Left renal pelvis (tissue), 4 donors: ENCODE measurements around the gene TRPC6. TPM values are rescaled to one million over a fixed set of nuclear protein-coding genes. Genes with fewer than 3 reads are reported as not detected.

Experiments
- DNase-seq, 4 donors: peaks; one replicate each; pipeline ENCODE4 v3.0.0-alpha.2; 2013; ENCODE audit warnings: low read depth in 4 of 4, low spot score in 3 of 4
- polyA plus RNA-seq, 4 donors: library from polyadenylated mRNA; unstranded; fragments of 120-200 nt; gene quantifications; one replicate each; pipeline ENCODE4 v1.2.1, GENCODE V29; 2013; ENCODE audit not compliant: insufficient read length in 4 of 4

Gene TRPC6
- 10 to 100 TPM in 1 of 4 donors, 1 to 10 TPM in 3; 7.0 to 10.4 (median 8.5) TPM for polyA plus RNA-seq

DNA sequence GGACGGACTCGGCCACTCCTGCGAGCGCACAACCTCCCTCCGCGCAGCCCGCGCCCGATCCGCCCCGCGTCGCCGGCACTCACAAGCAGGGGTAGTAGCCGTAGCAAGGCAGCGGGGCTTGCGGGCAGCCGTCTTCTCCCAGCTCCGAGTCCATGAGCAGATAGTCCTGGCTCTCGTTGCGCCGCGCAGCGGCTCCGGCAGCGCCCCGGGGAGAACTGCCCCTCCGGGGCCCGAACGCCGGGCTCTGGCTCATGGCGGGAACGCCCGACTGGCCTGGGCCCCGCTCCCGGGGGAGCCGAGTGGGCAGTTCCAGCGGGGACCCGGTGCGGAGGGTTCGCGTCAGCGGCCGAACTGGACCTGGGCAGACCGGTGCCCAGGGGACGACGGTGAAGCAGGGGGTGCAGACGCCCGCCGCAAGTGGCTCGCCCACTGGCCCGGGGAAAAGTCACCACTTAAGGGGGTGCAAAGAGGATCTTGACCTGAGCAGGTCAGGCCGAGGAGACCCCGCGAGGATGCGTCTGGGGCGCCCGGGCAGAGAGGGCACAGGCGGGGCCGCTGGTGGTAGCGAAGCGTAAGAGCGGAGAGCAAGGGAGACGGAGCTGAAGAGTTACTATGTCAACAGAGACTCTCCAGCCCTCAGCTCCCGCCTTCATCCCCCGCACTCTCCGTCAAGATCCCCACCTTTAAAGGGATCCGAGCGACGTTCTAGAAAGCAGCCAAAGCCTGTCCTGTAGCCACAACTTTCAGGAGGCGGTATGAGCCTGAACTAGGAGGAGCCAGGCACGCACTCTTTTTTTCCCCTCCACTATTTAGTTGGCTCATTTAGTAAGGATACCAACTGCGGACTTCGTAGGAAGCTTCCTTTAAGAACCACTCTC lies at the start of gene TRPC6:
TRPC6 (minus strand) TSS at position 757 of the 878 bp plus-strand sequence; CDS start at position 253, 504 bp downstream.
- DNase-seq, result peak in 1 of 4 donors; percentile 47

DNA sequence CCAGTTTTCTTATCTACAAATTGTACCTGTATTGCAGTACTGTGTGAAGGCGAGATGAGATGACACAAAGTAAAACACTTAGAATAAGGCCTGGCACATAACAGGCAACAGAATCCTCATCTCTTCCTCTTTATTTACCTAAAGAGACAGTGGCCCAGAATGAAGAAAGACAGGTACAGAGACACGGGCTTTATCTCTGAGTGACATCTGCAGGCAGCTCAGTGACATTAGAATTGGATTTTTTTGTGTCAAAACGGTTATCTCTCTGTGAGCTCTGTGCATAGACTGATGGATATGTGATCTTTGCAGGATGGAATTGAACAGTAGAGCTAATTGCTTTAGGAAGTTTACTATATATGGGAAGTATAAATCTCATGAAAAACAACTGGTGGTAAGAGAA lies 36.2 kb upstream of the TRPC6 start:
- DNase-seq, result no peak

DNA sequence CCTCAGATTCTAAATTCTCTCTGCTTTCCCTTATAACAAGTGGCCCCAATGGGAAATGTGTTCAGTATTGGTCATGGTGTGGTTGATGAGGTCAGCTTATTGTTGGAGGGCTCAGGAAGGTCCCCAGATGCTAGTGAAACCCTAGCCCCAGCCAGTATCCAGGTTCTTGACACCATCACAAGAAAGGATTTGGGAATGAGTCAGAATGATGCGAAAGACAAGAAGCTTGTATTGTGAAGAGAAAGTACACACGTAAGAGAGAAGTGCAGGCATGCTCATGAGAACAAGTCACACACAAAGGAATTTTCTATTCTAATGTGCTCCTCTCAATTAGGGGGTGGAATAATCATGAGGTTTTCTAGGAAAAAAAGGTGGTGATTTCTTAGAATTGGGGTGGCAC lies 34.9 kb upstream of the TRPC6 start:
- DNase-seq, result no peak

DNA sequence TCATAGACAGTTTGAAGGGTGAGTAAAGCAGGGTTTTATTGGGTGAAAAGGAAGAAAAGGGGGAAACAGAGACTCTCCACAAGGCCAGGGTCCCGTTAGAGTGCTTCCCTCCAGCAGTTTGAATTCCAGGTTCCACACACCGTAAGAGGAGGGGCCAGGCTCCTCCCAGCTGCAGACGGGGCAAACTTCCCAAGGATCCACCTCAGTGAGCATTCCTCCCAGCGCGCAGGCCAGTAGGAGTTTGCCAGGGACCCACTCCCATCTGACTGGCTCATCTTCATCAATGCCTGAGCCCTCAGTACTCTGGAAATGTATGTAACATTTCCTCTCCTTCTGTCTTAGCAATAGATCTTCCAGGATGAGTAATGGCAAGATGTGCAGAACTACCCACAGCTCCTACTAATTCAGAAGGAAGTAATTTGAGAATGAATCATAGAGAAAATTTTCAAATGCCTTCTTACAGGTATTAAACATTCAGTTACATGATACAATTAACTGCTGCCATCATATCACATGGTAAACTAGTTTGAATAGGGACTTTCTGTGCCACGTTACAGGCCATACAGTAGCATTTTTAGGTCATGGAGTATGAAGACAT lies 34.0 kb upstream of the TRPC6 start:
- peak in 1 of 4 donors; percentile 12 for DNase-seq

DNA sequence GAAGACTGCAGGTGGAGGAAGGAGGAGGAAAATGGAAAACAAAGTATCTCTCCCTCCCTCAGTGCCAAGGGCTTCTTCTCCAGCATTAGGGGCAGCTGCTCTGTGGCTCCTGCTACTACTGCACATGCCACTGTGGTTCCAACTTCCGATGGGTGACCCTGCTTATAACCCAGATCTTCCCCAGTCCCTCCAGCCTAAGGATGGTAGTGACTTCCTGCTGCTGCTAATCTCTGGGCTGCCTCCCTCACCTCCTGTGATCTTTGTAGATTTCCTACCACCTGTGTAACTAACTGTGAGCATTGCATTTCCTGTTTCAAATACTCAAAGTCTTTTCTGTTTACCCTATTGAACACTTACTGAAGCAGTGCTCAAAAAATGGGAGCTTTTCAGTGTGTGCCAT lies 28.7 kb upstream of the TRPC6 start:
- no peak for DNase-seq

DNA sequence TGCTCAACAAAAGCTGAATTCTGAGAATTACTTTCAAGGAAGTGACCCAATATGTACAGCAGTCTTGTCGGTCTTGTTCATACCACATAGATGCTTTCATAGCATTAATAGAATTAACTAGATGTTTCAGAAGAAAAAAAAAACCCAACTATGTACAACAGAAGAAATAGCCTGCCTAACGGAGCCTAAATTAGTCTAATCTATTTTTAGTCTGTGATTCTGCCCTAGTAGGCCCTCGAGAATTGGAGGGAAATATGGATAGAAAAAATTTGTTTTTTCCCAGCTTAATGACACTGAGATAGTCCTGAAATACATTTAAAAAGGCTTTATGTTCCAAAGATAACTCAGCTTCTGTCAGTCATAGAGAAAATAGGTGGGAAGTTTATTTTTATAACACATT lies 17.1 kb upstream of the TRPC6 start:
- DNase-seq, result no peak

DNA sequence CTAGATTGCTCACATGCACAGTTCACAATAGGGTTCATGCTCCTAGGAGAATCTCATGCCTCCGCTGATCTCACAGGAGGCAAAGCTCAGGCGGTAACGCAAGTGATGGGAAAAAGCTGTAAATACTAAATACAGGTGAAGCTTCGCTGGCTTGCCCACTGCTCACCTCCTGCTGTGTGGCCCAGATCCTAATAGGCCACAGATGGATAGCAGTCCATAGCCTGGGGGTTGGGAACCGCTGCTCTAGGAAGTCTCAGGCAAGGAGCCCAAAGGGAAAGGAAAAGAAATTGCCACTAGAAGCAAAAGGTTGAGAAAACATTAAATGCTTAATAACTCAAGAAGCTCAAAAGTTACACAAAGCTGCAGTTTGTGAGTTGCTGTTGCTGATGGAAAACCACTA lies 3.2 kb upstream of the TRPC6 start:
- no peak for DNase-seq

DNA sequence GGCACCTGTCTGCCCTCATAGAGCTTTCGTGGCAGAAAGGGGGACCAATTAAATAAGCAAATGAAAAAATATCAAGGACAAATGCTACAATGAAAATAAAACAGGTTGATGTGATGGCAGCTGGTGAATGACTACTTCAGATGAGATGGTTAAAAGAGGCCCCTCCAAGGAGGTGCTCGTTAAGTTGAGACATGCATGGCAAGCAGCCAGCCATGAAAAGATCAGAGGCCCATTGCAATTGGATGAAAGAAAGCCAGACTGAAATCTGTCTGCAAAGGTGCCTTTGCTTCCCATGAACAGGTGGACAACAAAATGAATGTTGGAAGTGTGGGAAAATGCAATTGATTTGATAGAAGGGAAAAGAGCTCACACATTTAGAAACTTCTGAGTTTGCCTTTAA lies 848 bp upstream of the TRPC6 start:
- peak in 1 of 4 donors; percentile 8 for DNase-seq

DNA sequence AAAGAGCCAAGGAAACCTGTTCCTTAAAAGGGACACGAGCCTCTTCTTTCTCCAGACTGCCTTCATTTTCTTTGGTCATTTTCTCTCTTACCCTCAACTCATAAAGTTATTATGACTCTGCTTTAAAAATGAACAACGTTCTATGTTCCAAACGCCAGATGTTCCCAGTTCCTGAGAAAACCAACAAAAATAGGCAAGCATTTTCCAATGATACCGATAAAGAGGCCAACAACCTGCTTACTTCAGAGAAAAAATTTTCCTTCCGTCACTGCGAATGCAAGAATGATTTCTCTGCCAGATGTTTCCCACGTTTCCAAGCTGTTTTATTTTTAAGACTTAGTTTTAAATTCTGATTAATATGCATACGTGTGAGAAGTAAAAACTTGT lies 315 bp upstream of the TRPC6 start:
- no peak for DNase-seq

DNA sequence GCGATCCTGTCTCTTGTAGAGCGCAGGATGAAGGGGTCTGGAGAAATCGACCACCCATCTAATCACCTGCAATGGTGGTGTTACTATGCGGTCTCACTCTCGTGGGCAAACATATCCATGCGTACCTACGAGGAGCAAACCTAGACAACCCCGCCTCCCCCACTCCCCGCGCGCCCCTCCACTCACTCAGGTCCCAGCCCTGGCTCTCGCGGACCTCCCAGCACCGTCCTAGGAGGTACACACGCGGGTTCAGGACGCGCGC lies 887 bp downstream of the TRPC6 start:
- DNase-seq, result peak in 1 of 4 donors; percentile 23

DNA sequence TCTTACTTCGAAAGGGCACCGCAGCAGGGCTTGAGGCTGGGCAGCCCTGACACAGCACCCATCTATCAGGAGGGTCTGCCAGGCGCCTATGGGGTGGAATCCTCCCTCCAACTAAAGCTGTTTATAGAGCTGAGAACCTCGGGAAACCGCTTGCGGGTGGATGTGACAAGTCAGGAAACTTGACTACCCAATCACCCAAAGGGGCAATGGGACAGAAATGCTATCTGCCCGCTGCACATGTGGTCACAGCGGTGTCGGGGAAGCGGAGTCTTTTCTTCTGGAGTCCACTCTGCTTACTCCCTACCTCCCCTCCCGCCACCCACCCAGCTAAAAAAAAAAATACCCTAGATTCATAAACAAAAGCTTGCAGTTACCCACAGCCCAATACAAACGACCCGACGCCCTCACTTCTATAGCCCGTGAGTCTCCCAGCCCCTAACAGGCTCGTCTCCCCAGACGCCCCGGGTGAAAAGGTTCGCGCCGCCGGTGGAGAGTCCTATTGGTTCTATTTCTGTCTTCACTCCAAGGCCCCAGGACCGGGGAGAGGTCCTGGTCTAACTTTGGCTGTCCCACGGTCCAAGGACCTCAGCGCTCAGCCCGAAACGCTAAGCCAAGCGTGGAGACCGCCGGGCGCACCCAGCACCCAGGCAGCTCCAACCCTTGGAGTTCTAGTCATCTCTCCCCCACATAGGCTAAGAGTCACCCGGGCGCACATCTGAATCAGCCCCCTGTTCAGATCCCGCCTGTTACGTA lies 1.4 kb downstream of the TRPC6 start:
- DNase-seq, result no peak

DNA sequence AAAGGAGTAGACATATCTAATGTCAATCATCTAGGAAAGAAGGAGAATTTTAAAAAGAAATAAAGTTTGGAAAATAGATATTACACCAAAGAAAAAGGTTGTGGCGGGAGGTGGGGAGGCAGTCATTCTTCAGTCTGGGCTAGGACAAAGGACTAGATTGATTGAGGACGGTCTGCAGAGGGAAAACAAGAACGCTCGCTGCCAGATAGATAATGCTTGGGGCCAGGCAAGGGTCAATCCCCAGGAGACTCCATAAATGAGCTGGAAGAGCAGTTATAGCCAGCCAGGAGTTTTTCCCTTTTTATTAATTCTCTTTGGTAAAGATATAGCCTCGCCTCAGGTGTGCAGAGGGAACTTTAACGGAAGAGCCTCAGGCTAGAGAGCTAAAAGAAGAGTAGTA lies 6.3 kb downstream of the TRPC6 start:
- DNase-seq, result no peak

DNA sequence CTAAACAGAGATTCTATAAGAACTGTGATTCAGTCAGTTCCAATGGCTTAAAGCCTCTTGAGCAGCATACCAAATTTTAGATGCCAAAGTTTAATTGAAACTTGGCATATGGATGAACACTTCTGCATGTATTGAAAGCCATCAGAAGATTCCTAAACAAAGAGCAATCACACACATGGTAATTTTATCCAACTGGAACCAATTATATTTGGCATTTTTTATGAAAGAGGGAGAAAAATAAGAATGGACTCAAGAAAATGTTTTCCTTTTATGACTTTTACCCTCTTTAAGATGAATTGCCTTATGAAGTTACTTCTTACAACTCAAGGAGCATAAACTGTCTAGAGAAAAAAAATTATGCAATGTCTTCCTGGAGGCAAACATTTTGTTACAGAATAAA lies 7.4 kb downstream of the TRPC6 start:
- no peak for DNase-seq

DNA sequence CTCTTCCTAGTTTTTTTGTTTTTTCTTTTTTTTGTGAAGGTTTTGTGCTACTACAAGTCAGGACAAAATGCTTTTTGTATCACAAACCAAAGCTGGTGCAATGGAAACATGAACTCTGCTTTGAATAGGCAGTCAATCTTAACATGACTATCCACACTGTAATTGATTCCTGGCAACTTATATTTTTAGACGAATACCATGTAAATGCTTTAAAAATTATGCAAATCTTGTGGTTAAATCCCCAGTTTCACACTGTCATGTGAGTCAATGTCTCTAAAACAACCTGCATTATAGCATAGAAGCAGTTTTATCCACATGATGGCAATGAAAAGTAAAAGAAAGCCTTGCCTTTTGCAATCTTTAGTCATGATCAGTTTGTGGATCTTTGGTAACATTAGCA lies 8.9 kb downstream of the TRPC6 start:
- DNase-seq, result no peak

DNA sequence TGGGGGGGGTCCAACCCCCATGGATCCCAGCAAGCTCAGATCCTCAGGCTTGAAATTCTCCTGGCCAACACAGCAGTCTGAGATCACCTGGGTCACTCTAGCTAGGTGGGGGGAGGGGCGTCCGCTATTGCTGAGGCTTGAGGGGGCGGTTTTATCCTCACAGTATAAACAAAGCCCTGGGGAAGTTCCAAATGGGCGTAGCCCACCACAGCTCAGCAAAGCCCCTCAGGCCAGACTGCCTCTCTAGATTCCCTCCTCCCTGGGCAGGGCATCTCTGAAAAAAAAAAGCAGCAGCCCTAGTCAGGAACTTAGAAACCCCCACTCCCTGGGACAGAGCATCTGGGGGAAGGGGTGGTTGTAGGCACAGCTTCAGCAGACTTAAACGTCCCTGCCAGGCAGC lies 16.7 kb downstream of the TRPC6 start:
- DNase-seq, result no peak

DNA sequence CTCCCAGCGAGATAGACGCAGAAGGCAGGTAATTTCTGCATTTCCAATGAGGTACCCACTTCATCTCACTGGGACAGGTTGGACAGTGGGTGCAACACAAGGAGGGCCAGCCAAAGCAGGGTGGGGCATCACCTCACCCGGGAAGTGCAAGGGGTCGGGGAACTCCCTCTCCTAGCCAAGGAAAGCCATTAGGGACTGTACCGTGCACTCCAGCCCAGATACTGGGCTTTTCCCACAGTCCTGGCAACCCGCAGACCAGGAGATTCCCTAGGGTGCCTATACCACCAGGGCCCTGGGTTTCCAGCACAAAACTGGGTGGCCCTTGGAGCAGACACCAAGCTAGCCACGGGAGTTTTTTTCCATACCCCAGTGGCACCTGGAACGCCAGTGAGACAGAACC lies 17.2 kb downstream of the TRPC6 start:
- DNase-seq, result no peak

DNA sequence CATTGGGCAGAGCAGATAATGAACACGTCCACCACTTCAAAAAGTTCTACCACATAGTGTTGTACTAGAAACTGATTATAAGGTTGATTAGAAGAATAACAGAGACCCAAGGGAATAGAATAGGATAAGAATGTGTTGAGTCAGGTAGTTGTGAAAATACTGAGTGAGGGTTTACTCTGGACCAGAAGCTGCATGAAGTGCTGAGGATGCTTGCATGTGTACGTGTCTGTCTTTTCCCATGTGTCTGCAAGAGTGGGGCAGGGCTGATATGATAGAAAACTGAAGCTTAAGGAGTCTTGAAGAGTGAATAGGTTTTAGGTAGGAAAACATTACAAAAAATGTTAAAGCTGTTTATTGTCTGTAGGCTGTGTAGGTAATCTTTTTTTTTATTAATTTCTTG lies 20.6 kb downstream of the TRPC6 start:
- no peak for DNase-seq

DNA sequence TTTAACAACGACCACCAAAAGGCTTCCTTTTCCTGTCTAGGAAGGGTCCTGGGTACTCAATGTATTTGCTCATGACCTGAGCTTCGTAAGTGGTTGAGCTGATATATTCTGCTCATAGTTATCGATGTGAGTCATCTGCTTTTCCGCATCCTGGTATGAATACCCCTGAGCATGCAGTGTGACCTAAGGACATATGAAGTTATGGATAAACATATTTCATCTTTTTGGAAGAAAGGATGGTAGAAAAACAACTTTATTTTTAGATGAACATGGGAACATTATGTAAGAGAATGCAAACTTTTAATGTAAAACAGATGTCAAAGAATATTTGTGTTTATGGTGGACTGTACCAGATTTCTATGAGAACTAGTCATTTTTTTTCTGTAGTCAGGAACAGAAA lies 28.4 kb downstream of the TRPC6 start:
- no peak for DNase-seq

DNA sequence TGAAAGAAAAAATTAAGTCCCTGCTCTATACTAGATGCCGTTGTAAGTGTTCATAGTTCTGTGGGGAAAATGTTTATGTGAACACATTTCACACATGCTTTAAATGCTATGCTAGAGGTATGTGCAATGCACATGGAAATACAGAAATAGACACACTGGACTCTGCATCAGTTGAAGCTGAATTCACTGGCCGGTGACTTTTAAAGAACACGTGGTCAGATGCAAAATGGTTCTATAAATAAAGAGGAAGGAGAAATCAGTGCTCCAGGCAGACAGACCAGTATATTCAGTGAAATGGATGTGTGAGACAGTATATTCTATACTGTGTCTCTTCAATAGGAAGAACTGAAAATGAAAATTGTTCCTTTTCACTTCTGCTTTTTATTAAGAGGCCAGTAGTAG lies 29.9 kb downstream of the TRPC6 start:
- no peak for DNase-seq

DNA sequence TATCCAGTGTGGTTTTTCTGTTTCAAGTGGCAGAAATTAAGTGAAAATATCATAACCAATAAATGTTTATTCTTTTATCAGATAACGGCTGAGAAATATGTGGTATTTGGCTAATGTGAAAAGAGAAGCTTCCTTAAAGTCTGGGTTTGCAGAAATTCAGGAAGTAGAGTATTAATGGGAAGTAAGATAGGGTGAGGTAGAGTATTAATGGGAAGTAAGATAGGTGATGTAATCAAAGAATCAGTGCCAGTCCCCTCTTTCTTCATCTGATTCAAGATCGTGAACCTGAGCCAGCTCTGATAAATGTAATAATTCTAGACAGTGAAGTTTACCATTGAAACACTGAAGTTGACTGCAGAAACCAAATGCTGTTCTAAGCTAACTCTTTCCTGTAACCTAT lies 30.9 kb downstream of the TRPC6 start:
- no peak for DNase-seq

DNA sequence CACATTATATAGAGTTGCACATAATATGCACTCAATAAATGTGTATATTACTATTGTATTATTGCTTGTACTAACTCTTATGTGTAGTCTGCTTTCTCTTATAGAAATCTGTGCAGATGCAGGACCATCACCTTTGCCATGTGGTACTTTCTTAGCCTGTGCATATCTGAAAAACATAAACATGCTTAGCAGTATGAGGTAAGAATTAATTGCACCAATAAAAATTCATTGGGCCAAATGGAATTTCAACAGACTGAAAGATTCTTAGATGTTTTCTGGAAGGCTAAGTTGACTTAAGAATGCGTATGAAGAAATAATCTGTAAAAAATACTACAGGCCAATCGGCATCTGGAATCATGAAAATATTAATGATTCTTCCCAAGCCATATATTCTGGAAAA lies 55.3 kb downstream of the TRPC6 start:
- DNase-seq, result no peak
